Left lung (tissue), 10 donors: Measurements from ENCODE around the gene AQP11. TPM values are rescaled to one million over a fixed set of nuclear protein-coding genes. Genes with fewer than 3 reads are reported as not detected.
"Not testable (repeated sequence)": the region's sequence is repeated elsewhere in the genome, so short reads cannot be mapped to it uniquely, and the experiment has no call there.

ENCODE experiments used
- ATAC-seq: fragments of 200-7000 bp; cut with Tn5 transposase; one replicate; pipeline ENCODE4 v1.9.1; 2020; ENCODE audit warnings: moderate library complexity
- DNase-seq, 4 donors: peaks; one replicate each; pipeline ENCODE4 v3.0.0-alpha.2; 2013 to 2020
- H3K27ac ChIP-seq, 2 donors: fragments of 200-600 bp; sonication (generic) in 1 of 2; one replicate each; pipeline versions ENCODE4 v1.5.0 to v1.8.0; 2020 to 2021
- H3K27me3 ChIP-seq, 2 donors: fragments of 200-600 bp; sonication (generic) in 1 of 2; one replicate each; pipeline versions ENCODE4 v1.5.0 to v1.8.0; 2020 to 2021
- H3K36me3 ChIP-seq, 2 donors: fragments of 200-600 bp; sonication (generic) in 1 of 2; one replicate each; pipeline versions ENCODE4 v1.5.0 to v1.8.0; 2020 to 2021
- H3K4me1 ChIP-seq, 2 donors: fragments of 200-600 bp; one replicate each; pipeline ENCODE4 v1.8.0; 2021
- H3K4me3 ChIP-seq, 2 donors: fragments of 200-600 bp; sonication (generic) in 1 of 2; one replicate each; pipeline versions ENCODE4 v1.5.0 to v1.8.0; 2020 to 2021; ENCODE audit warnings: mild to moderate bottlenecking in 1 of 2
- H3K9me3 ChIP-seq, 2 donors: fragments of 200-600 bp; sonication (generic) in 1 of 2; one replicate each; pipeline versions ENCODE4 v1.5.0 to v1.8.0; 2020 to 2021
- intact Hi-C, 2 donors: fragments of 100-400 bp; cut with DNase I; formaldehyde crosslinking; loops; one replicate each; pipeline versions ENCODE4 v1.11.2 to v1.14.2; 2022
- polyA plus RNA-seq, 6 donors: library from polyadenylated mRNA; unstranded; fragments of 120-200 nt; gene quantifications; one replicate each; pipeline ENCODE4 v1.2.1, GENCODE V29; 2013; ENCODE audit not compliant: insufficient read length in 6 of 6
- total RNA-seq, 2 donors: library from RNA; stranded (reverse); fragmentation: NEBNext Ultra II Directional; extraction: Animal tissue kit (Norgen Biotek cat#: 25700); gene quantifications; one replicate each; pipeline ENCODE4 v1.2.1, GENCODE V29; 2021
- TF ChIP-seq, protein P1 (sequence below), 2 donors: fragments of 200-600 bp; sonication (generic) in 1 of 2; IDR thresholded peaks; one replicate each; pipeline versions ENCODE4 v1.5.0 to v1.8.0; 2021; ENCODE audit warnings: antibody characterized with exemption in 2 of 2
- donor health status: DM: no; HTN: yes; CAD: no.
- donor health status: DM: no; HTN: no; CAD: no.

Gene AQP11
- total and polyA plus RNA-seq, 8 donors: 0.94 to 3.4 (median 3.0) TPM

- Histone ChIP-seq H3K27me3 (no peaks in the 10 kb centered on the region), H3K27ac (no peak overlapping the region), H3K9me3 (peaks cover 0 to 3% of the 10 kb centered on the region in 2 donors), H3K4me1 (no peaks in the 10 kb centered on the region), H3K4me3 (no peak overlapping the region), H3K36me3 (no peaks in the 10 kb centered on the region)
- ATAC-seq (no peak), DNase-seq (no peak)
- TF ChIP-seq, protein P1, sequence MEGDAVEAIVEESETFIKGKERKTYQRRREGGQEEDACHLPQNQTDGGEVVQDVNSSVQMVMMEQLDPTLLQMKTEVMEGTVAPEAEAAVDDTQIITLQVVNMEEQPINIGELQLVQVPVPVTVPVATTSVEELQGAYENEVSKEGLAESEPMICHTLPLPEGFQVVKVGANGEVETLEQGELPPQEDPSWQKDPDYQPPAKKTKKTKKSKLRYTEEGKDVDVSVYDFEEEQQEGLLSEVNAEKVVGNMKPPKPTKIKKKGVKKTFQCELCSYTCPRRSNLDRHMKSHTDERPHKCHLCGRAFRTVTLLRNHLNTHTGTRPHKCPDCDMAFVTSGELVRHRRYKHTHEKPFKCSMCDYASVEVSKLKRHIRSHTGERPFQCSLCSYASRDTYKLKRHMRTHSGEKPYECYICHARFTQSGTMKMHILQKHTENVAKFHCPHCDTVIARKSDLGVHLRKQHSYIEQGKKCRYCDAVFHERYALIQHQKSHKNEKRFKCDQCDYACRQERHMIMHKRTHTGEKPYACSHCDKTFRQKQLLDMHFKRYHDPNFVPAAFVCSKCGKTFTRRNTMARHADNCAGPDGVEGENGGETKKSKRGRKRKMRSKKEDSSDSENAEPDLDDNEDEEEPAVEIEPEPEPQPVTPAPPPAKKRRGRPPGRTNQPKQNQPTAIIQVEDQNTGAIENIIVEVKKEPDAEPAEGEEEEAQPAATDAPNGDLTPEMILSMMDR (IDR thresholded peaks at IDR 0.05): no peak
- intact Hi-C loops: no loop called here
These were observed 29.1 kb upstream of the AQP11 start for GRCh38 chr11:77560605-77561004.

DNA sequence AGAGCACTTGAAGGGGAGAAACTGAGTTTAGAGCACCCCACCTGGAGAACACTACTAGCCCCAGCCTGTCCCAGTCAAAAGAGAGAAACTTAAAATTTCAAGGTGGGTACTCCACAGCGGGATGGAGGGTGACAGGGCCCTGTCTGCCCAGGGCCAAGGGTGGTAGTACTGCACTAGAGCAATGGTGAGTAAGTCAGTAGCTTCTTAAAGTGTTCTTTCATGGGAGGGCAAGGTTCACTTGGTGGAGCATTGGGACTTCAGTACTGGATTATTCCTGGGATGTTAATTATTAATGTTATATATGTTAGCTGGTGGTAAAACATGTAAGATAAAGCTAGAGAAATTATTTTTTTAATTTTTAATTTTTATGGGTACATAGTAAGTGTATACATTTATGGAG, 28.5 kb upstream of the AQP11 start:
- TF ChIP-seq, protein P1 (IDR thresholded peaks at IDR 0.05): no peak
- intact Hi-C loops: no loop called here
- no peak for ATAC-seq

DNA sequence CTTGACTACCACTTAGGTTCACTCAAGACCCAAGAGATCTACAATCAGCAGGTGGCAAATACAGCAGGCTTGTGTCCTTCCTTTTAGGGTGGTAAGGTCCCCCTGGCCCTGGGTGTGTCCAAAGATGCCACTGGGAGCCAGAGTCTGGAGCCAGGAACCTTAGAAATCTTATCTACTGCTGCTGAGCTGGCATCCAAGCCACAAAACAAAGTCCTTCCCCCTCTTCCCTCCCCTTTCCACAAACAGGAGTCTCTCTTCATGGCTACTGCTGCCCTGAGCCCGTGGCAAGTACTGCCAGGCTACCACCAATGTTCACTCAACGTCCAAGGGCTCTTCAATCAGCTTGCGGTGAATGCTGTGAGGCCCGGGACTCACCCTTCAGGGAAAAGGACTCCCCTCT, 21.4 kb upstream of the AQP11 start:
- no peak overlapping the region for H3K27ac ChIP-seq
- TF ChIP-seq, protein P1 (IDR thresholded peaks at IDR 0.05): no peak
- no peaks in the 10 kb centered on the region for H3K36me3 ChIP-seq
- H3K9me3 ChIP-seq: peaks cover 0 to 3% of the 10 kb centered on the region in 2 donors
- no peak overlapping the region for H3K4me3 ChIP-seq
- H3K4me1 ChIP-seq: no peaks in the 10 kb centered on the region
- H3K27me3 ChIP-seq: no peaks in the 10 kb centered on the region
- intact Hi-C loops: no loop called here
- DNase-seq (no peak), ATAC-seq (no peak)

More for the DNA sequence above, 28.5 kb upstream of the AQP11 start:
- H3K9me3 ChIP-seq: peaks cover 0 to 3% of the 10 kb centered on the region in 2 donors
- no peak overlapping the region for H3K4me3 ChIP-seq
- H3K27ac ChIP-seq: no peak overlapping the region
- no peaks in the 10 kb centered on the region for H3K36me3 ChIP-seq
- no peaks in the 10 kb centered on the region for H3K4me1 ChIP-seq
- no peaks in the 10 kb centered on the region for H3K27me3 ChIP-seq
- no peak for DNase-seq

- TF ChIP-seq, protein P1 (IDR thresholded peaks at IDR 0.05): no peak
- no peak for ATAC-seq
- no peak for DNase-seq
- Histone ChIP-seq H3K9me3 (no peaks in the 10 kb centered on the region), H3K36me3 (no peaks in the 10 kb centered on the region), H3K4me1 (no peaks in the 10 kb centered on the region), H3K4me3 (no peak overlapping the region), H3K27ac (no peak overlapping the region), H3K27me3 (no peaks in the 10 kb centered on the region)
- intact Hi-C loops: no loop called here
These were observed 20.7 kb upstream of the AQP11 start for GRCh38 chr11:77568916-77569675.

- no peak overlapping the region for H3K4me3 ChIP-seq
- intact Hi-C loops: no loop called here
- TF ChIP-seq, protein P1 (IDR thresholded peaks at IDR 0.05): no peak
- H3K4me1 ChIP-seq: no peaks in the 10 kb centered on the region
- ATAC-seq (no peak), DNase-seq (no peak)
- H3K27ac ChIP-seq: no peak overlapping the region
- H3K9me3 ChIP-seq: no peaks in the 10 kb centered on the region
- no peaks in the 10 kb centered on the region for H3K27me3 ChIP-seq
- H3K36me3 ChIP-seq: no peaks in the 10 kb centered on the region
These were observed 20.1 kb upstream of the AQP11 start for GRCh38 chr11:77569676-77570070.

GRCh38 chr11:77570896-77571295, 18.9 kb upstream of the AQP11 start:
- H3K4me3 ChIP-seq, H3K9me3 ChIP-seq, ATAC-seq, H3K27me3 ChIP-seq, H3K4me1 ChIP-seq, H3K36me3 ChIP-seq, H3K27ac ChIP-seq, intact Hi-C loops, DNase-seq: not testable (repeated sequence)

GRCh38 chr11:77575428-77575827, 14.3 kb upstream of the AQP11 start:
- H3K4me1 ChIP-seq, H3K4me3 ChIP-seq, H3K27me3 ChIP-seq, ATAC-seq, H3K27ac ChIP-seq, H3K36me3 ChIP-seq, intact Hi-C loops, DNase-seq, H3K9me3 ChIP-seq: not testable (repeated sequence)
